Skeletal muscle tissue (tissue), 4 donors: Measurements from ENCODE around the gene CSNK1A1. TPM values are rescaled to one million over a fixed set of nuclear protein-coding genes. Genes with fewer than 3 reads are reported as not detected.
"Not testable (repeated sequence)": the region's sequence is repeated elsewhere in the genome, so short reads cannot be mapped to it uniquely, and the experiment has no call there.

Experiments
- H3K27ac ChIP-seq: one replicate; pipeline ENCODE4 v1.7.0; 2013; ENCODE audit warnings: mild to moderate bottlenecking, low read depth, low read length, inconsistent platforms
- H3K27me3 ChIP-seq, 3 donors: one replicate each; pipeline ENCODE4 v1.7.0; 2013; ENCODE audit warnings: low read length in 3 of 3; ENCODE audit not compliant: control insufficient read depth in 3 of 3, insufficient read depth in 3 of 3
- H3K36me3 ChIP-seq, 3 donors: one replicate each; pipeline ENCODE4 v1.7.0; 2013; ENCODE audit warnings: low read length in 3 of 3; ENCODE audit not compliant: control insufficient read depth in 3 of 3, insufficient read depth in 3 of 3
- H3K4me1 ChIP-seq, 3 donors: one replicate each; pipeline ENCODE4 v1.7.0; 2013; ENCODE audit warnings: low read length in 3 of 3, mild to moderate bottlenecking in 3 of 3; ENCODE audit not compliant: control insufficient read depth in 3 of 3, insufficient read depth in 3 of 3
- H3K4me3 ChIP-seq, 3 donors: one replicate each; pipeline ENCODE4 v1.7.0; 2013; ENCODE audit warnings: low read length in 3 of 3
- H3K9ac ChIP-seq, 3 donors: one replicate each; pipeline ENCODE4 v1.7.0; 2013; ENCODE audit warnings: low read length in 3 of 3, mild to moderate bottlenecking in 3 of 3, moderate library complexity in 2 of 3, low read depth in 1 of 3
- H3K9me3 ChIP-seq, 3 donors: one replicate each; pipeline ENCODE4 v1.7.0; 2013; ENCODE audit warnings: low read length in 3 of 3; ENCODE audit not compliant: control insufficient read depth in 3 of 3
- total RNA-seq: library from RNA; depleted of rRNA; stranded (reverse); fragments of >200 nt; gene quantifications from one replicate; pipeline ENCODE4 v1.2.3, GENCODE V29; 2014
- donor health status: Osteomylitis.

Gene CSNK1A1
- total RNA-seq, 1 donor from 2014 or later, result 161 TPM

DNA sequence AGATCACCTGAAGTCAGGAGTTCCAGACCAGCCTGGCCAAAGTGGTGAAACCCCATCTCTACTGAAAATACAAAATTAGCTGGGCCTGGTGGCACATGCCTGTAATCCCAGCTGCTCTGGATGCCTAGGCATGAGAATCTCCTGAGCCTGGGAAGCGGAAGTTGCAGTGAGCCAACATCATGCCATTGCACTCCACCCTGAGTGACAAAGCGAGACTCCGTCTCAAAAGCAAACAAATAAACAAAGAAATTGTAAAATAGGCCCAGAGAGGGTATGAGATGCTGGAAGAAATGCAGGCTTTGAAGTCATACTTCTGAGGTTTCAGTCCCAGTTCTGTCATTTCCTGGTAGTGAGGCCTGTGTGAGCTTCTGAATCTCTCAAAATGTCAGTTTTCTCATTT lies 24.8 kb upstream of the CSNK1A1 start:
- Histone ChIP-seq H3K27me3 (no peaks in the 10 kb centered on the region), H3K4me3 (no peak overlapping the region), H3K36me3 (no peaks in the 10 kb centered on the region), H3K27ac (no peak overlapping the region), H3K4me1 (peaks cover 3 to 5% (median 4%) of the 10 kb centered on the region in 3 donors), H3K9ac (no peak overlapping the region), H3K9me3 (no peaks in the 10 kb centered on the region)

DNA sequence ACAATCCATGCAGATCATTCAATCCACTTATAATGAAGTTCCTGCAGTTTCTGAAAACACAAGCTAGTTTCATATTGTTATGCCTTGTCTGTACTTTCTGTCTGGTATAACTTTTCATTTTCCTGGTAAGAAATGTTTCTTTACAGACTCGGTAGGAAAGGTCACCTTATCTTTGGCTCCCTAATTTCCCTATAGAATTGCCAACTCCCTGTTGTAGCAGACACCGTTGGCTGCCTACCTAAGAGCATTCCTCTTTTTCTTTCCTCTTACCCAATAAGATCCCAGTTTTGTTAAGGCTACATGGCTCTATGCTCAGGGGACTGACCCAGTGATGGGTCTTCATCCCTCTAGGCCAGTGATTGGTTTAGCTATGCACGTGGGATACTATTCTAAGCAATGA lies 23.9 kb upstream of the CSNK1A1 start:
- no peaks in the 10 kb centered on the region for H3K36me3 ChIP-seq
- no peak overlapping the region for H3K9ac ChIP-seq
- H3K27me3 ChIP-seq, result no peaks in the 10 kb centered on the region
- H3K27ac ChIP-seq, result no peak overlapping the region
- H3K4me3 ChIP-seq, result no peak overlapping the region
- no peaks in the 10 kb centered on the region for H3K4me1 ChIP-seq
- no peaks in the 10 kb centered on the region for H3K9me3 ChIP-seq

DNA sequence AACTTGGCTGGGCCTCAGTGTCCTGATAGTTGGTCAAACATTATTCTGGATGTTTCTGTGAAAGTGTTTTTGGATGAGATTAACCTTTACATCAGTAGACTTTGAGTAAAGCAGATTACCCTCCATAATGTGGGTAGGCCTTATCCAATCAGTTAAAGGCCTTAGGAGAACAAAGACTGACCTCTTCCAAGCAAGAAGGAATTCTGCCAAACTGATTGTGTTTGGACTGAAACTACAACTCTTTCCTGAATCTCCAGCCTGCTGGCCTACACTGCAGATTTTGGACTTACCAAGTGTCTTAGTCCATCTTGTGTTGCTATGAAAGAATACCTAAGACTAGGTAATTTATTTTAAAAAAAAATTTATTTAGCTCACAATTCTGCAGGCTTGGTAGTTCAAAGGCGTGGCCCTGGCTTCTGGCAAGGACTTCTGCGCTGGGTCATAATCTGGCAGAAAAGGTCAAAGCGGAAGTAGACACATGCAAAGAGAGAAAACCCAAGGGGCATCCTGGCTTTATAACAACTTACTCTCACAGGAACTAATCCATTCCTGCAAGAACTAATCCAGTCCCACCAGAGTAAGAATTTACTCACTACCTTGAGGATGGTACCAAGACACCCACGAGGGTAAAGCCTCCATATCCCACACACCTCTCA lies 21.5 kb upstream of the CSNK1A1 start:
- Histone ChIP-seq H3K27ac (no peak overlapping the region), H3K36me3 (no peaks in the 10 kb centered on the region), H3K27me3 (no peaks in the 10 kb centered on the region), H3K4me1 (no peaks in the 10 kb centered on the region), H3K9ac (no peak overlapping the region), H3K4me3 (no peak overlapping the region), H3K9me3 (no peaks in the 10 kb centered on the region)

DNA sequence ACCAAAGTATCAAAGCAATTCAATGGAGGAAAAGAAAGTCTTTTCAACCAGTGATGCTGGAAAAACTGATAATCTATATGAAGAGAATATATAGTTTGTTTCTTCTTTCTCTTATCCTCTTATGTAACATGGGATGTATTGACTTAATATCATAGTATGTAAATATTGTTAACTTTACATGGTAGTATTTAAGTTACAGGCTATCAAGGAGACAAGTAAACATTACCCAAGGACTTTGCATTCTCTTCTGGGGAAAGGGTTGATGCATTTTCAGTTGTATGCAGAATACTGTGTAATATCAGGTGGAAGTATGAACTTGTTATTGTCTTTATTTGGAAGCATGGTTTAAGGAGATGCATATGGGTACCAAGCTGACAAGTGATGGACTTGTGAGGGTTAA lies 20.9 kb upstream of the CSNK1A1 start:
- H3K27ac ChIP-seq, result no peak overlapping the region

DNA sequence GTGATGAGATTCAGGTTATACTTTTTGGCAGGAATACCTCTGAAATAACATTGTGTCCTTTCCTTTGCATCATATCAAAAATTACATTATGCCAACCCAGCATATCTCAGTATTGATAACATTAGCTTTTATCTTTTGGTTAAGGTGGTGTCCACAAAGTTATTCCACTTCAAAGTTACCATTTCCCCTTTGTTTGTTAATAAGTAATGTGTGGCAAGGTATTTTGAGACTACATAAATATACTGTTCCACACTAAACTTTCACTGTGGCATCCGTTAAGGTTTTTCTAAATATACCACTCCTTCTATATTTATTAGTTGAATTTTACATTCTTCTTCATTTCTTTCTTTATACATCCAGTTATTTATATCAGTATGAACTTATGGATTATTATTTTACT lies 16.0 kb upstream of the CSNK1A1 start:
- no peaks in the 10 kb centered on the region for H3K27me3 ChIP-seq
- H3K9me3 ChIP-seq, result no peaks in the 10 kb centered on the region
- H3K27ac ChIP-seq, result no peak overlapping the region
- H3K36me3 ChIP-seq, result no peaks in the 10 kb centered on the region
- no peak overlapping the region for H3K4me3 ChIP-seq
- H3K4me1 ChIP-seq, result peaks cover 5 to 12% (median 11%) of the 10 kb centered on the region in 3 donors
- no peak overlapping the region for H3K9ac ChIP-seq

More for the DNA sequence above, 20.9 kb upstream of the CSNK1A1 start:
- Histone ChIP-seq H3K9ac (no peak overlapping the region), H3K4me3 (no peak overlapping the region), H3K4me1 (no peaks in the 10 kb centered on the region), H3K27me3 (no peaks in the 10 kb centered on the region), H3K36me3 (no peaks in the 10 kb centered on the region), H3K9me3 (no peaks in the 10 kb centered on the region)

DNA sequence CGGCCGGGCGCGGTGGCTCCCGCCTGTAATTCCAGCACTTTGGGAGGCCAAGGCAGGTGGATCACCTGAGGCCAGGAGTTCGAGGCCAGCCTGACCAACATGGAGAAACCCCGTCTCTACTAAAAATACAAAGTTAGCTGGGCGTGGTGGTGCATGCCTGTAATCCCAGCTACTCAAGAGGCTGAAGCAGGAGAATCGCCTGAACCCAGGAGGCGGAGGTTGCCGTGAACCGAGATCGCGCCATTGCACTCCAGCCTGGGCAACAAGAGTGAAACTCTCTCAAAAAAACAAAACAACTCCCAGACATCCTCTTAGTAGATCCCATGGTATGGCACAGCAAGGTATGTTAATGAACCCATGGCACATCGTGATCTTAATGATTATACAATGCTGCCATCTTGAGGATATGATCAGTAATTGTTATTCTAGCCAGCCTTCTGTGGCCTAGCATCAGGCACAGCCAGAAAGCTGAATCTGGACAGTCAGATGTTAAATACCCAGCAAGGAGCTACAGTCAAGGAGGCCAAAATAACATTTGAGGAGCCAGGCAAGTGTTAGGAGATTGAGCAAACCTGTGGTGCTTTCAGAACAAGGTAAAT lies 13.4 kb upstream of the CSNK1A1 start:
- H3K4me3 ChIP-seq, H3K36me3 ChIP-seq, H3K27me3 ChIP-seq, H3K27ac ChIP-seq, H3K9me3 ChIP-seq: not testable (repeated sequence)
- Histone ChIP-seq H3K4me1 (peaks cover 17 to 22% (median 18%) of the 10 kb centered on the region in 3 donors), H3K9ac (peak overlapping the region in 1 of 3 donors; percentile 58)

DNA sequence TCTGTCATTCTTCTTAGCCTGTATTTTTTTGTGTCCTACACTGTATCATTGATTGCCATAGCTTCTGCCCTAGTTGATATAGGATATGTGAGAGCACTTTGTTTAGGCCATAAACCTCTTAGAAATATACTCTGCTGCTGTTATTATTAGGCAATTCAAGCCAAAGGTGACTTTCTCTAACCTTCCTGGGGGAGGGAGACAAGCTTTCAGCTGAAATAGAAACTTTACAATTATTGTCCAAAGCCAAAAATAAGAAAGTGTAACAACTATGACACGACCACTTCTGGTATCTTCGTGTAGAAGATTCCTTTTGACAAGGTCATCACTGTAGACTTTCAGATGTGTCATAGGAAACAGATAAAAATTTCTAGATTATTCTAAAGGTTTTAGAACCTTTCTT lies 12.2 kb upstream of the CSNK1A1 start:
- H3K4me3 ChIP-seq, result no peak overlapping the region
- H3K27ac ChIP-seq, result peak overlapping the region; percentile 69
- H3K36me3 ChIP-seq, result no peaks in the 10 kb centered on the region
- no peaks in the 10 kb centered on the region for H3K9me3 ChIP-seq
- H3K9ac ChIP-seq, result peak overlapping the region in 2 of 3 donors; percentile 0 to 1
- H3K27me3 ChIP-seq, result no peaks in the 10 kb centered on the region
- peaks cover 17 to 22% (median 18%) of the 10 kb centered on the region in 3 donors for H3K4me1 ChIP-seq

DNA sequence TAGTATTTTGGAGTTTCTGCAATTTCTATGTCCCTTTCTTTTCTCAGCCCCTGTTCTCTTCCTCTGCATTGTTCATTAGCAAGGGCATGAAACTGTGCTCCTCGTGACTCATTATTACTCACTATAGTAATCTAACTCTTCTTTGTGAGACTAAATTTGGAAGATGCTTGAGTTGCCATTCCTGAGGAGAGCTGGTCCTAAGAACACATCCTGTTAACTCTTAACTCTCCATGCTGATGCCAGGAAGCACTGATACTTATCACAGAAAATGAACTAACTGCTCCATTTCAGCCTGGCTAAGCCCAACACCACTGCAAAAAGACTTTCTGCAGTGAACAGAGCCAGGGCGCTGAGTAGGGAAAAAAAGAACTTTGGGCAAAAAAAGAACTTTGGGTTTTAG lies 10.6 kb upstream of the CSNK1A1 start:
- Histone ChIP-seq H3K36me3 (no peaks in the 10 kb centered on the region), H3K9me3 (no peaks in the 10 kb centered on the region), H3K27ac (peak overlapping the region; percentile 72), H3K27me3 (no peaks in the 10 kb centered on the region), H3K4me3 (peak overlapping the region in 1 of 3 donors; percentile 62), H3K9ac (peak overlapping the region in 2 of 3 donors; percentile 34 to 54), H3K4me1 (peaks cover 17 to 22% (median 18%) of the 10 kb centered on the region in 3 donors)

DNA sequence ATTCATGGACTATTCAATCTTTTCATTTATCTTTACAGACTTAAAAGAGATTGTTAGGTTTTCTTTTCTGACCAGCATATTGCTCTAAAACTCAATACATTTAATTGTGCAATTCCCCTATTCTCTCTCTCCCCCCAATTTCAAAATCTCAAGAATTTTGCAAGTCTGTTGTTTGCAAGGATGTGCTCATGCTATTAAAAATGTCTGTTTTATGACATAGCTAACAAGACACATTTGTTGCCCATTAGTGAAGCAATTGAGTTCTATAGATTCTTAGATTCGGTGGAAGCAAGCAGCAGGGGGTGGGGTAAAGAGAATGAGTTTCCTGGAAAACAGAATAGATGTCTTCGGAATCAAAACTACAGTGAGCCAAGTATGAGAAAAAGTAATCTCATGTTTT lies 8.5 kb upstream of the CSNK1A1 start:
- no peaks in the 10 kb centered on the region for H3K9me3 ChIP-seq
- no peak overlapping the region for H3K9ac ChIP-seq
- H3K27ac ChIP-seq, result no peak overlapping the region
- H3K36me3 ChIP-seq, result no peaks in the 10 kb centered on the region
- H3K4me1 ChIP-seq, result peaks cover 17 to 22% (median 18%) of the 10 kb centered on the region in 3 donors
- no peak overlapping the region for H3K4me3 ChIP-seq
- H3K27me3 ChIP-seq, result no peaks in the 10 kb centered on the region

DNA sequence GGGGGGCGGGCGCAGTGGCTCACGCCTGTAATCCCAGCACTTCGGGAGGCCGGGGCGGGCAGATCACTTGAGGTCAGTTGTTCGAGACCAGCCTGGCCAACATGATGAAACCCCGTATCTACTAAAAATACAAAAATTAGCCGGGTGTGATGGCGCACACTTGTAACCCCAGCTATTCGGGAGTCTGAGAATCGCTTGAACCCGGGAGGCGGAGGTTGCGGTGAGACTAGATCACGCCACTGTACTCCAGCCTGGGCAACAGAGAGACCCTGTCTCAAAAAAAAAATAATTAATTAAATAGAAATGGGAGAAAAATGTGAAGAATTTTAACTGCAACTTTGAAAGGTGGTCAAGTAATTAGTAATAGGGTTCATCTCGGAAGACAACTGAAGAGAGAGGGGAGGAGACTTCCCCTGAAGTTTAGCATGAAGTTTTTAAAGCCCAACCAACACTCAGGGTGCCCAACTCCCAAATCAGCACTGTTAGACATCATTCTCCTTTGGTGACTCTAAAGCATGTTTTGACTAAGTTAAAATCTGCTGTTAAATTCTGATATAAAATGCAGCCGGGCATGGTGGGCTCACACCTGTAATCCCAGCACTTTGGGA lies 1.4 kb upstream of the CSNK1A1 start:
- Histone ChIP-seq H3K9me3 (no peaks in the 10 kb centered on the region), H3K27me3 (no peaks in the 10 kb centered on the region), H3K4me3 (no peak overlapping the region), H3K4me1 (peaks cover 14 to 18% (median 15%) of the 10 kb centered on the region in 3 donors), H3K27ac (no peak overlapping the region), H3K36me3 (peaks cover 0 to 13% (median 4%) of the 10 kb centered on the region in 3 donors), H3K9ac (no peak overlapping the region)
